Measurements from ENCODE around the gene SLC16A4.

The SLC16A4 gene

DNA sequence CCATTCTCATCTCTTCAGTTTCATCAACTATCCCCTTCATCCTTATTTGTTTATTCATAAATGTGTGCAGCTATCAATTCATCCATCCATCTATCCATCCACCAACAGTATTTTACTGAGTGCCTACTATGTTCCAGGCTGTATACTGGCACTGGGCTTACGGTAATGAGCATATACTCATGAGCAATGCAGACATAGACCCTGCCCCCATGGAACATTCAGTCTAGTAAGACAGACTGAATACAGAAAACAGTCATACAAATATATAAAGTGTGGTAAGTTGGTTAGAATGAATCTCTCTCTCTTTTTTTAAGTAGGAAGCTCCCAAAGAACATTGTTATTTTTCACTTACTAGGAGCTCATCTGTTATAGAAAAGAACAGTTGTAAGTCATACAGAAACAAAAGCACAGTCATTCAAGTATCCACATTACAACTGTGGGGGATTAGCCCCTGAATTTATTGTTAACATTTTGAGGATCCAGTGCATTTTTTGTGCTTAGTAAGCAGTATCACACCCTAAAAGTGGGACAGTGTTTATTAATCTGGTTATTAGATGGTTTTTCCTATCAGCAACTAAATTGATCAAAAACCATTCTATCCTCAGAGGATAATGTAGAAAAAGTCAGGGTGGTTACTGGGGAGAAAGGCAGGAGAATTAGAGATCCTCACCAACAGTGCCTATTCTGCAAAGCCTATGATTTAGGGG lies 3.6 kb downstream of the SLC16A4 start:
- Mint-ChIP-seq H3K27me3 (ENCODE audit: low read depth) (no peaks in the 10 kb centered on the region), H3K9me3 (no peaks in the 10 kb centered on the region), H3K4me1 (peaks cover 32% of the 10 kb centered on the region), H3K36me3 (ENCODE audit: low read depth) (no peaks in the 10 kb centered on the region), H3K4me3 (no peak overlapping the region), H3K27ac (no peak overlapping the region)
- TF ChIP-seq, protein P1, sequence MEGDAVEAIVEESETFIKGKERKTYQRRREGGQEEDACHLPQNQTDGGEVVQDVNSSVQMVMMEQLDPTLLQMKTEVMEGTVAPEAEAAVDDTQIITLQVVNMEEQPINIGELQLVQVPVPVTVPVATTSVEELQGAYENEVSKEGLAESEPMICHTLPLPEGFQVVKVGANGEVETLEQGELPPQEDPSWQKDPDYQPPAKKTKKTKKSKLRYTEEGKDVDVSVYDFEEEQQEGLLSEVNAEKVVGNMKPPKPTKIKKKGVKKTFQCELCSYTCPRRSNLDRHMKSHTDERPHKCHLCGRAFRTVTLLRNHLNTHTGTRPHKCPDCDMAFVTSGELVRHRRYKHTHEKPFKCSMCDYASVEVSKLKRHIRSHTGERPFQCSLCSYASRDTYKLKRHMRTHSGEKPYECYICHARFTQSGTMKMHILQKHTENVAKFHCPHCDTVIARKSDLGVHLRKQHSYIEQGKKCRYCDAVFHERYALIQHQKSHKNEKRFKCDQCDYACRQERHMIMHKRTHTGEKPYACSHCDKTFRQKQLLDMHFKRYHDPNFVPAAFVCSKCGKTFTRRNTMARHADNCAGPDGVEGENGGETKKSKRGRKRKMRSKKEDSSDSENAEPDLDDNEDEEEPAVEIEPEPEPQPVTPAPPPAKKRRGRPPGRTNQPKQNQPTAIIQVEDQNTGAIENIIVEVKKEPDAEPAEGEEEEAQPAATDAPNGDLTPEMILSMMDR (IDR thresholded peaks at IDR 0.05; ENCODE audit: unreplicated experiment in 3 of 3): no peak

DNA sequence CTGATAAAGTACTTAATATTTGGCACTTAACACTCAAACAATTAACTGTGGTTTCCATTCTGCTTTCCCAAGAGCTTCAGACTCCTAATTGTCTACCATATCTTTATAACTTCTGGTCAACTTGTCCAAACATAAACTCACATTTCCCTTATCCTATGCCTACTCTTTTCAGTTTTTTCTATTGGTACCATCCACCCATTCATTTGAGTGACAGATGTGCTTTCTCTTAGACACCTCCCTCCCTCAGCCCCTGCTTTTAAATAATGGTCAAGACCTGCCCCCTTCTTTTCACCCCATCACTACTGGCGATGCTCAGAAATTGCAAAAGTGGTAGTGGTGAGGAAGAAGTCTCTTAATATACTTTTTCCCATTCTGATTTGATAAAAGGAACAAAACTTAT lies 5.5 kb downstream of the SLC16A4 start:
- Mint-ChIP-seq H3K4me3 (no peak overlapping the region), H3K4me1 (peaks cover 19% of the 10 kb centered on the region), H3K27me3 (ENCODE audit: low read depth) (no peaks in the 10 kb centered on the region), H3K36me3 (ENCODE audit: low read depth) (peaks cover 15% of the 10 kb centered on the region), H3K9me3 (no peaks in the 10 kb centered on the region), H3K27ac (peak overlapping the region in 2 of 3 experiments; percentile 34 to 80)
- TF ChIP-seq, protein P1 (IDR thresholded peaks at IDR 0.05; ENCODE audit: unreplicated experiment in 3 of 3): no peak

DNA sequence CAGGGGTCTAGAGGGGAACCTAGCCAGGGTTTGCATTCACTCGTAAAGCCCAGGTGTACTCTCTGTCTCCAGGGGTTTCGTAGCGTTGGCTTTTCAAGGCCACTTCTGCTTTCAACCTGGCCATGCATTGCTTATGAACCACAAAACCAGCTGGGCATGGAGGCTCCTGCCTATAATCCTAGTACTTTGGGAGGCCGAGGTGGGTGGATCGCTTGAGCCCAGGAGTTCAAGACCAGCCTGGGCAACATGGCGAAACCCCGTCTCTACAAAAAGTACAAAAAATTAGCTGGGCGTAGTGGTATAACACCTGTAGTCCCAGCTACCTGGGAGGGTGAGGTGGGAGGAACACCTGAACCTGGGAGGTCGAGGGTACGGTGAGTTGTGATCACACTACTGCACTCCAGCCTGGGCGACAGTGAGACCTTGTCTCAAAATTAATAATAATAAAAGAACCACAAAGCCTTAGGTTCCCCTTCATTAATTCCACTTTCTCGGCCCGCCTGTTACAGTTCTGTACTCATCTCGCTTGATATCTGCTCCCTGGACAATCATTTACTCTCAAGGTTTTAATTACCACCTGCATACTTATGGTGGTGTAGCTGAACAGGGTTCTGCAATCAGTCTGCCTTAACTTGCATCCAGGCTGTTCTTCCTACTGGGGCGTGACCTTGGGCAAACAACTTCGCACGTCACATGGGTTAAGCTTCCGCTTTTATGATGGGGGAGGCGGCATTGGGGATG lies 6.1 kb downstream of the SLC16A4 start:
- Mint-ChIP-seq H3K27ac (peak overlapping the region in 2 of 3 experiments; percentile 34 to 80), H3K4me1 (peaks cover 13% of the 10 kb centered on the region), H3K27me3 (ENCODE audit: low read depth) (no peaks in the 10 kb centered on the region), H3K36me3 (ENCODE audit: low read depth) (peaks cover 20% of the 10 kb centered on the region), H3K9me3 (no peaks in the 10 kb centered on the region), H3K4me3 (no peak overlapping the region)
- TF ChIP-seq, protein P1 (IDR thresholded peaks at IDR 0.05; ENCODE audit: unreplicated experiment in 3 of 3): no peak

DNA sequence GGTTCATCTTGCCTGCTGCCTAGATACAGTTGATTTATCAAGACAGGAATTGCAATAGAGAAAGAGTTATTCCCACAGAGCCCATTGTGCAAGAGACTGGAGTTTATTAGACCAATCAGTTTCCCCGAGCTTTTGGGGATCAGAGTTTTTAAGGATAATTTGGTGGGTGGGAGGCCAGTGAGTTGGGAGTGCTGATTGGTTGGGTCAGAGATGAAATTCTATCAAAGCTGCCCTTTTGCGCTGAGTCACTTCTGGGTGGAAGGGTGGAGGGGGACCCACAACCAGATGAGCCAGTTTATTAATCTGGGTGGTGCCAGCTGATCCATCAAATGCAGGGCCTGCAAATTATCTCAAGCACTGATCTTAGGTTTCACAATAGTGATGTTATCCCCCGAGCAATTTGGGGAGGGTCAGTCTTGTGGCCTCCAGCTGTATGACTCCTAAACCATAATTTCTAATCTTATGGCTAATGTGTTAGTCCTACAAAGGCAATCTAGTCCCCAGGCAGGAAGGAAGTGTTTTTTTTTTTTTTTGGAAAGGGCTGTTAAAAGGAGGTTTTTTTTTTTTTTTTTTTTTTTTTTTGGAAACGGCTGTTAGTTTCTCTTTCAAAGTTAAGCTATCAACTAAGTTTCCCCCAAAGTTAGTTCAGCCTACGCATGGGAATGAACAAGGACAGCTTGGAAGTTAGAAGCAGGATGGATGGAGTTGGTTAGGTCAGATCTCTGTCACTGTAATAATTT lies 7.4 kb downstream of the SLC16A4 start:
- Mint-ChIP-seq H3K36me3 (ENCODE audit: low read depth) (peaks cover 31% of the 10 kb centered on the region), H3K4me3 (no peak overlapping the region), H3K4me1 (peaks cover 6% of the 10 kb centered on the region), H3K27ac (peak overlapping the region in 2 of 3 experiments; percentile 20 to 55), H3K27me3 (ENCODE audit: low read depth) (no peaks in the 10 kb centered on the region), H3K9me3 (no peaks in the 10 kb centered on the region)
- TF ChIP-seq, protein P1 (IDR thresholded peaks at IDR 0.05; ENCODE audit: unreplicated experiment in 3 of 3): no peak

DNA sequence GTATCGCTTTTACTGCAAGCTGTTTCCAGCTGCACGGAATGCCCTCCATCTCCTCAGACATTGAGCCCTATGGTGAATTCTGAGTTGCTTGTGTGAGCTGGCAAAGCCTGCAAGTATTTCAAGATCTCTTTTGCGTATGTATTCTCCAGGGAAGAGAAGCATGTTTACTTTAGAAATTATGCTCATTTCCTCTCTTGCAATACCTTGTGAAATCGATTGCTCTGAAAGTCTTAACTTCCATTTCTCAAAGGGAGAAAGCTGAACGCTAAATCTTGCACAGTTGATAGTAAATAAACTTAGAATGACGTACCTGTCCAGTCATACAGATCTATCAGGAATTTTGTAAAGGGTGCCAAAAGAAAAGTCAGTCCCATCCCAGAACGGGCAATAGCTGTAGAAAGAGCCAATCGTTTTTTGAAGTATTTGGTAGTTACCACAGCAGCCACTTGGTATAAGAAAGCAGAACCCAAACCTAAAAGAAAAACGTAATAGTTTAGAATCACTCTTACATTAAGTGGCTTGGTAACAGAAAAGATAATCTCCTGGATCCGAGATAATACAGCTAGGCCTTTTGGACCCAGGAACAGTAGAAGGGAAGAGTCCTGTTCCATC lies 10.0 kb downstream of the SLC16A4 start:
- H3K9me3 Mint-ChIP-seq: no peaks in the 10 kb centered on the region
- H3K4me1 Mint-ChIP-seq: peaks cover 6% of the 10 kb centered on the region

More for the DNA sequence above, 10.0 kb downstream of the SLC16A4 start:
- H3K4me3 Mint-ChIP-seq: no peak overlapping the region
- no peaks in the 10 kb centered on the region for H3K27me3 Mint-ChIP-seq (ENCODE audit: low read depth)
- no peak overlapping the region for H3K27ac Mint-ChIP-seq
- TF ChIP-seq, protein P1 (IDR thresholded peaks at IDR 0.05; ENCODE audit: unreplicated experiment in 3 of 3): no peak
- H3K36me3 Mint-ChIP-seq (ENCODE audit: low read depth): peaks cover 50% of the 10 kb centered on the region

All from nephron (organoid).